Neuronal stem cell (in vitro differentiated cells): ENCODE data around the gene SPRN.

Source experiments
- DNase-seq: peaks from one replicate; pipeline ENCODE4 v3.0.0-alpha.2; 2013; ENCODE audit warnings: low spot score
- H2AFZ ChIP-seq: one replicate; pipeline ENCODE4 v1.6.1; 2013; ENCODE audit warnings: mild to moderate bottlenecking, low read length, inconsistent platforms
- H2AK5ac ChIP-seq: 2 replicates; pipeline ENCODE4 v1.6.1; 2013; ENCODE audit warnings: low read depth, mild to moderate bottlenecking, inconsistent platforms, low read length, moderate library complexity, mixed read lengths
- H2BK120ac ChIP-seq: 2 replicates; pipeline ENCODE4 v1.6.1; 2013; ENCODE audit warnings: low read depth, mild to moderate bottlenecking, inconsistent platforms, low read length, moderate library complexity, mixed read lengths
- H2BK12ac ChIP-seq: one replicate; pipeline ENCODE4 v1.6.1; 2013; ENCODE audit warnings: low read length, inconsistent platforms
- H2BK15ac ChIP-seq: 2 replicates; pipeline ENCODE4 v1.6.1; 2013; ENCODE audit warnings: mild to moderate bottlenecking, low read length, inconsistent platforms, mixed read lengths
- H2BK5ac ChIP-seq: one replicate; pipeline ENCODE4 v1.6.1; 2013; ENCODE audit warnings: inconsistent platforms, mild to moderate bottlenecking, low read length, moderate library complexity
- H3K14ac ChIP-seq: one replicate; pipeline ENCODE4 v1.6.1; 2013; ENCODE audit warnings: low read length, inconsistent platforms
- H3K18ac ChIP-seq: 2 replicates; pipeline ENCODE4 v1.6.1; 2013; ENCODE audit warnings: low read length, inconsistent platforms
- H3K23ac ChIP-seq: 2 replicates; pipeline ENCODE4 v1.6.1; 2013; ENCODE audit warnings: low read depth, mild to moderate bottlenecking, mixed read lengths, low read length, inconsistent platforms; ENCODE audit not compliant: poor library complexity
- H3K27ac ChIP-seq: replicated peaks from 3 replicates; pipeline ENCODE4 v1.5.1; 2013; ENCODE audit warnings: low read length, inconsistent platforms
- H3K27me3 ChIP-seq, 3 experiments: 2 replicates each; pipeline ENCODE4 v1.6.1; 2013; ENCODE audit warnings: low read length in 3 of 3, mild to moderate bottlenecking in 2 of 3, inconsistent platforms in 1 of 3, low read depth in 1 of 3, mixed read lengths in 1 of 3, moderate library complexity in 1 of 3; ENCODE audit not compliant: control insufficient read depth in 3 of 3, insufficient read depth in 3 of 3
- H3K36me3 ChIP-seq, 2 donors: replicated peaks in 1 of 2; 2 replicates each; pipeline ENCODE4 v1.6.1; 2013; ENCODE audit warnings: low read length in 2 of 2; ENCODE audit not compliant: control insufficient read depth in 2 of 2, insufficient read depth in 2 of 2
- H3K4ac ChIP-seq: 2 replicates; pipeline ENCODE4 v1.6.1; 2013; ENCODE audit warnings: inconsistent platforms, mild to moderate bottlenecking, low read length, moderate library complexity
- H3K4me1 ChIP-seq, 2 donors: 1 replicate in 1 of 2; 2 replicates in 1 of 2; pipeline ENCODE4 v1.6.1; 2013; ENCODE audit warnings: low read length in 2 of 2, low read depth in 1 of 2; ENCODE audit not compliant: control insufficient read depth in 2 of 2, insufficient read depth in 1 of 2
- H3K4me2 ChIP-seq: one replicate; pipeline ENCODE4 v1.6.1; 2013; ENCODE audit warnings: mild to moderate bottlenecking, low read length, inconsistent platforms; ENCODE audit not compliant: insufficient read depth, poor library complexity, severe bottlenecking
- H3K4me3 ChIP-seq, 2 donors: 2 replicates each; pipeline ENCODE4 v1.5.1; 2013; ENCODE audit warnings: low read length in 2 of 2, mild to moderate bottlenecking in 2 of 2, inconsistent platforms in 1 of 2, moderate library complexity in 1 of 2
- H3K79me1 ChIP-seq: one replicate; pipeline ENCODE4 v1.6.1; 2013; ENCODE audit warnings: low read depth, mild to moderate bottlenecking, inconsistent platforms, low read length, moderate library complexity
- H3K9ac ChIP-seq: one replicate; pipeline ENCODE4 v1.6.1; 2013; ENCODE audit warnings: mild to moderate bottlenecking, low read depth, low read length, inconsistent platforms; ENCODE audit not compliant: poor library complexity
- H3K9me3 ChIP-seq, 2 donors: replicated peaks in 1 of 2; 2 replicates each; pipeline versions ENCODE3 to v1.6.1; 2013; ENCODE audit warnings: low read length in 2 of 2, mild to moderate bottlenecking in 2 of 2, inconsistent platforms in 1 of 2, low read depth in 1 of 2, mixed read lengths in 1 of 2, moderate library complexity in 1 of 2; ENCODE audit not compliant: control insufficient read depth in 2 of 2, insufficient read depth in 1 of 2
- H4K8ac ChIP-seq: one replicate; pipeline ENCODE4 v1.6.1; 2013; ENCODE audit warnings: low read depth, mild to moderate bottlenecking, inconsistent platforms, low read length, moderate library complexity
- H4K91ac ChIP-seq: one replicate; pipeline ENCODE4 v1.6.1; 2013; ENCODE audit warnings: low read length, low read depth, mild to moderate bottlenecking, inconsistent platforms; ENCODE audit not compliant: poor library complexity
- whole genome bisulfite sequencing, 2 donors: extraction: QIAGEN DNeasy Blood & Tissue Kit; methylation state at CpG; one replicate each; pipeline ENCODE4 v1.1.7; 2013; ENCODE audit warnings: missing lambda C conversion rate in 2 of 2, mixed read lengths in 1 of 2; ENCODE audit not compliant: insufficient read length in 2 of 2, insufficient replicate concordance in 1 of 2; ENCODE audit errors: extremely low coverage in 2 of 2; 5-methylcytosine and 5-hydroxymethylcytosine counted together

SPRN gene

GRCh38 chr10:133465191-133465949 lies 40.9 kb upstream of the SPRN start:
- H3K23ac ChIP-seq: no peak overlapping the region
- H4K8ac ChIP-seq: no peak overlapping the region
- H3K4me1 ChIP-seq: no peaks in the 10 kb centered on the region
- H3K27ac ChIP-seq: no peak overlapping the region
- H3K36me3 ChIP-seq: no peaks in the 10 kb centered on the region
- no peaks in the 10 kb centered on the region for H3K27me3 ChIP-seq
- no peak overlapping the region for H2BK120ac ChIP-seq
- no peak overlapping the region for H3K9ac ChIP-seq
- H3K4me2 ChIP-seq: no peak overlapping the region
- peaks cover 1% of the 10 kb centered on the region for H3K79me1 ChIP-seq
- H2AK5ac ChIP-seq: no peak overlapping the region
- H3K4ac ChIP-seq: no peak overlapping the region
- H3K18ac ChIP-seq: no peak overlapping the region
- no peak overlapping the region for H3K14ac ChIP-seq
- H2BK15ac ChIP-seq: no peak overlapping the region
- H3K4me3 ChIP-seq: no peak overlapping the region
- no peak overlapping the region for H4K91ac ChIP-seq
- DNase-seq: no peak
- no CpG with 5 or more reads among the region's 55 CpGs for WGBS, 2 donors
- no peak overlapping the region for H2BK5ac ChIP-seq
- no peak overlapping the region for H2AFZ ChIP-seq
- H3K9me3 ChIP-seq: peaks cover 0 to 43% of the 10 kb centered on the region in 2 donors
- H2BK12ac ChIP-seq: no peak overlapping the region

GRCh38 chr10:133464582-133465031 lies 40.2 kb upstream of the SPRN start:
- Histone ChIP-seq H3K79me1 (peaks cover 2% of the 10 kb centered on the region), H3K18ac (no peak overlapping the region)
- no peak for DNase-seq

GRCh38 chr10:133462512-133463305 lies 38.3 kb upstream of the SPRN start:
- Histone ChIP-seq H2BK120ac (no peak overlapping the region), H3K18ac (no peak overlapping the region), H4K8ac (no peak overlapping the region), H3K14ac (no peak overlapping the region), H3K23ac (no peak overlapping the region), H3K9me3 (peaks cover 0 to 60% of the 10 kb centered on the region in 2 donors), H2BK12ac (no peak overlapping the region), H2BK5ac (no peak overlapping the region), H3K4me2 (no peak overlapping the region), H3K9ac (no peak overlapping the region), H2AK5ac (no peak overlapping the region), H2AFZ (no peak overlapping the region), H3K27me3 (no peaks in the 10 kb centered on the region), H3K4me1 (no peaks in the 10 kb centered on the region), H2BK15ac (no peak overlapping the region), H3K79me1 (peaks cover 5% of the 10 kb centered on the region), H3K27ac (no peak overlapping the region), H3K36me3 (no peaks in the 10 kb centered on the region), H3K4ac (no peak overlapping the region), H4K91ac (no peak overlapping the region), H3K4me3 (peak overlapping the region in 1 of 2 donors; percentile 34)
- no peak for DNase-seq
- WGBS, 2 donors: no CpG with 5 or more reads among the region's 10 CpGs

More at GRCh38 chr10:133464582-133465031, 40.2 kb upstream of the SPRN start:
- no peak overlapping the region for H3K4me3 ChIP-seq
- no peaks in the 10 kb centered on the region for H3K36me3 ChIP-seq
- H2AFZ ChIP-seq: no peak overlapping the region
- no peaks in the 10 kb centered on the region for H3K4me1 ChIP-seq
- H3K9me3 ChIP-seq: peaks cover 0 to 47% of the 10 kb centered on the region in 2 donors
- no peak overlapping the region for H3K9ac ChIP-seq
- H2AK5ac ChIP-seq: no peak overlapping the region
- no peak overlapping the region for H4K91ac ChIP-seq
- no peak overlapping the region for H3K23ac ChIP-seq
- H3K4me2 ChIP-seq: no peak overlapping the region
- no peaks in the 10 kb centered on the region for H3K27me3 ChIP-seq
- no peak overlapping the region for H2BK120ac ChIP-seq
- no peak overlapping the region for H3K27ac ChIP-seq
- H3K14ac ChIP-seq: no peak overlapping the region
- H3K4ac ChIP-seq: no peak overlapping the region
- WGBS, 2 donors: no CpG with 5 or more reads among the region's 12 CpGs
- H2BK15ac ChIP-seq: no peak overlapping the region
- H2BK5ac ChIP-seq: no peak overlapping the region
- no peak overlapping the region for H4K8ac ChIP-seq
- no peak overlapping the region for H2BK12ac ChIP-seq

DNA sequence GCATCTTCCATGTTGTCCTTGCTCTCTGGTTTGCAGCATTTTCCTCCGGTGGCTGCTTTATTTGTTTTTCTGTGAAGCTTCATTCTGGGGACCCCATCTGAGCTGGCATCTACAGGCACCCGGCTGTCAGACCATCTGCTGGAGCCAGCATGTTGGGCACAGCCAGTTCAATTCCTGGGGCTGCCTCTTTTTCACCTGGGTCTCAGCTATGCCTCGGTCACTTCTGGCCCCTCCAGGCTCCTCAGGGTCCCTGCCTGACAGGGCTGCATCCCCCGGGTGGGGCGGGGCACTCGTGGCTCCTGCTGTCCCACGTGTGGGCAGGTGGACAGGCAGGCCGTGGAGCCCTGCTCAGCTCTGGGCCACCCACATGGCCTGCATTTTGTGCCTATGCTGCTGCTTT lies 37.4 kb upstream of the SPRN start:
- DNase-seq: no peak
- no peak overlapping the region for H2BK120ac ChIP-seq
- no peak overlapping the region for H4K8ac ChIP-seq
- WGBS, 2 donors: no CpG with 5 or more reads among the region's 8 CpGs
- H2BK12ac ChIP-seq: no peak overlapping the region
- H3K23ac ChIP-seq: no peak overlapping the region
- no peak overlapping the region for H2AFZ ChIP-seq
- peaks cover 8% of the 10 kb centered on the region for H3K79me1 ChIP-seq
- peaks cover 0 to 60% of the 10 kb centered on the region in 2 donors for H3K9me3 ChIP-seq
- H3K27ac ChIP-seq: no peak overlapping the region
- no peak overlapping the region for H2BK15ac ChIP-seq
- no peaks in the 10 kb centered on the region for H3K4me1 ChIP-seq
- H3K4me2 ChIP-seq: no peak overlapping the region
- H3K36me3 ChIP-seq: no peaks in the 10 kb centered on the region
- H2AK5ac ChIP-seq: no peak overlapping the region
- no peaks in the 10 kb centered on the region for H3K27me3 ChIP-seq
- no peak overlapping the region for H3K4me3 ChIP-seq
- no peak overlapping the region for H3K18ac ChIP-seq
- no peak overlapping the region for H3K4ac ChIP-seq
- no peak overlapping the region for H3K14ac ChIP-seq
- no peak overlapping the region for H4K91ac ChIP-seq
- no peak overlapping the region for H2BK5ac ChIP-seq
- H3K9ac ChIP-seq: no peak overlapping the region
